HG03432 (cell line): ENCODE results near the gene CATSPER1.
A peak's percentile ranks its signal among the peaks of the same experiment; 100 is the strongest.

ENCODE experiments used
- ATAC-seq: cut with Tn5 transposase; IDR thresholded peaks from one replicate; pipeline ENCODE4 v1.9.1; 2021; ENCODE audit warnings: mild to moderate bottlenecking, moderate library complexity; ENCODE audit not compliant: unreplicated experiment

Gene CATSPER1

GRCh38 chr11:66003291-66003690, 23.0 kb downstream of the CATSPER1 start:
- ATAC-seq = no peak

GRCh38 chr11:66002648-66003225, 23.5 kb downstream of the CATSPER1 start:
- ATAC-seq = peak; percentile 57

GRCh38 chr11:66001942-66002647, 24.2 kb downstream of the CATSPER1 start, which contains the start of the genes BANF1 and EIF1AD:
TSS of gene BANF1 (plus strand) at chr11:66002503. CDS start at chr11:66003251, 748 bp downstream.
TSS of gene EIF1AD (minus strand) at chr11:66002157. CDS start at chr11:66000389, 1,768 bp downstream.
- peak; percentile 73 for ATAC-seq

GRCh38 chr11:65997286-65997685, 29.0 kb downstream of the CATSPER1 start:
- ATAC-seq = no peak

GRCh38 chr11:65992056-65992455, 34.2 kb downstream of the CATSPER1 start:
- ATAC-seq = no peak

- peak; percentile 86 for ATAC-seq
Observed at GRCh38 chr11:65988791-65989592, 37.3 kb downstream of the CATSPER1 start.

GRCh38 chr11:65987336-65987735, 38.9 kb downstream of the CATSPER1 start:
- no peak for ATAC-seq

GRCh38 chr11:65983589-65983987, 42.7 kb downstream of the CATSPER1 start:
- ATAC-seq = no peak

GRCh38 chr11:65982824-65983588, 43.3 kb downstream of the CATSPER1 start:
- no peak for ATAC-seq

- no peak for ATAC-seq
Observed at GRCh38 chr11:65981972-65982823, 44.1 kb downstream of the CATSPER1 start.

GRCh38 chr11:65981101-65981740, 45.1 kb downstream of the CATSPER1 start:
- ATAC-seq = no peak

GRCh38 chr11:65979261-65979759, 47.0 kb downstream of the CATSPER1 start:
- ATAC-seq = no peak

GRCh38 chr11:65978391-65979238, 47.7 kb downstream of the CATSPER1 start:
- ATAC-seq = no peak

- no peak for ATAC-seq
Observed at GRCh38 chr11:65977621-65978390, 48.5 kb downstream of the CATSPER1 start.

- ATAC-seq = no peak
Observed at GRCh38 chr11:65976216-65977176, 49.8 kb downstream of the CATSPER1 start.

- ATAC-seq = no peak
Observed at GRCh38 chr11:65975771-65976170, 50.5 kb downstream of the CATSPER1 start.
